ENCODE results near the gene PMM2. TPM values are rescaled to one million over a fixed set of nuclear protein-coding genes. Genes with fewer than 3 reads are reported as not detected.

The PMM2 gene
- total and polyA plus RNA-seq, 2 donors (not counting 1 experiment from before 2014, with no cell fraction given), result 15.8 to 47.5 TPM

- peaks cover 80% of the 10 kb centered on the region for H4K20me1 ChIP-seq (ENCODE audit: control insufficient read depth, insufficient read depth, low read length, poor library complexity, severe bottlenecking)
These were observed 66.2 kb downstream of the PMM2 start for GRCh38 chr16:8863594-8864424.

More at GRCh38 chr16:8863594-8864424, 66.2 kb downstream of the PMM2 start:
- H3K9me3 Mint-ChIP-seq (ENCODE audit: insufficient read depth), result no peaks in the 10 kb centered on the region
- H3K27me3 Mint-ChIP-seq, result no peaks in the 10 kb centered on the region
- peaks cover 73% of the 10 kb centered on the region for H3K79me2 ChIP-seq (ENCODE audit: control insufficient read depth, insufficient read depth, low read length)
- no peak for ATAC-seq (ENCODE audit: low read depth)
- peak overlapping the region; percentile 9 for H3K4me2 ChIP-seq (replicated peaks; ENCODE audit: low read depth, low read length, poor library complexity, severe bottlenecking)
- H3K27ac ChIP-seq (ENCODE audit: low read length in 2 of 2), result no peak overlapping the region
- peaks cover 21 to 42% of the 10 kb centered on the region in 2 donors for H3K4me1 ChIP-seq (ENCODE audit: control insufficient read depth in 2 of 2, insufficient read depth in 2 of 2, low read length in 2 of 2)
- peaks cover 2 to 8% of the 10 kb centered on the region in 2 experiments for H3K36me3 ChIP-seq (replicated peaks in 1 of 2; ENCODE audit: control extremely low read depth in 1 of 2, control insufficient read depth in 1 of 2, extremely low read depth in 1 of 2, insufficient read depth in 2 of 2, low read length in 1 of 2)
- TF ChIP-seq EZH2 (IDR thresholded peaks at IDR 0.05; ENCODE audit: borderline replicate concordance, insufficient read depth, low read depth, low read length, poor library complexity, severe bottlenecking) (no peak), CTCF (IDR thresholded peaks at IDR 0.05) (no peak)
- DNase-seq, result no peak
- CTCF ChIA-PET, result no interaction called here
- WGBS (ENCODE audit: insufficient coverage), result 63% methylated on average over 13 of the region's 17 CpGs
- peak overlapping the region; percentile 44 for H3K4me3 Mint-ChIP-seq
- intact Hi-C loops (cut with micrococcal nuclease), result no loop called here
- H3K9ac ChIP-seq (ENCODE audit: low read length), result no peak overlapping the region
- H2AFZ ChIP-seq (ENCODE audit: insufficient read depth, low read depth, low read length, poor library complexity, severe bottlenecking), result no peak overlapping the region
- H3K27me3 ChIP-seq (replicated peaks in 1 of 4; ENCODE audit: control extremely low read depth in 1 of 4, control insufficient read depth in 3 of 4, insufficient read depth in 4 of 4, low read length in 3 of 4), result no peaks in the 10 kb centered on the region
- peak overlapping the region; percentile 77 for H3K27ac Mint-ChIP-seq
- no peaks in the 10 kb centered on the region for H3K9me3 ChIP-seq (ENCODE audit: control extremely low read depth in 1 of 3, control insufficient read depth in 2 of 3, insufficient read depth in 1 of 3, low read length in 2 of 3)
- POLR2A ChIA-PET, result interaction anchor here (0.7 kb wide), 1 partner anchor 12 kb away, joined by 5 read pairs; no protein-coding TSS in a partner anchor
- H3K4me3 ChIP-seq (ENCODE audit: control extremely low read depth in 1 of 5, extremely low read depth in 1 of 5, insufficient read depth in 1 of 5, low read depth in 2 of 5, low read length in 4 of 5), result no peak overlapping the region
- H3K4me1 Mint-ChIP-seq, result peaks cover 48% of the 10 kb centered on the region

Data from B cell (primary cell).